Nucleus accumbens (tissue), 56 donors: ENCODE results near the gene PFN3.

Source experiments
- DNase-seq, 56 donors: peaks; one replicate each; lab custom pipeline; 2025; lab: John Stamatoyannopoulos, UW

Gene PFN3

GRCh38 chr5:177350776-177351391, 49.6 kb downstream of the PFN3 start:
- no peak for DNase-seq
